Activated CD8-positive, alpha-beta memory T cell treated with anti-CD3 and anti-CD28 coated beads for 36 hours (primary cell): ENCODE data around the gene B3GNT3. TPM values are rescaled to one million over a fixed set of nuclear protein-coding genes. Genes with fewer than 3 reads are reported as not detected.

Experiments
- CTCF ChIA-PET: fragments of 350-600 bp; sonication (Branson Sonifier 250); formaldehyde crosslinking; loops from one replicate; lab custom pipeline; 2021; ENCODE audit warnings: antibody characterized with exemption; lab: Charles Lee
- POLR2A ChIA-PET: fragments of 350-600 bp; sonication (Branson Sonifier 250); formaldehyde crosslinking; loops from one replicate; lab custom pipeline; 2021; ENCODE audit warnings: antibody characterized with exemption; lab: Charles Lee
- total RNA-seq, 2 experiments: library from RNA; stranded (reverse); gene quantifications; one replicate each; pipeline ENCODE4 v1.2.3, GENCODE V29; 2021

Gene B3GNT3, protein sequence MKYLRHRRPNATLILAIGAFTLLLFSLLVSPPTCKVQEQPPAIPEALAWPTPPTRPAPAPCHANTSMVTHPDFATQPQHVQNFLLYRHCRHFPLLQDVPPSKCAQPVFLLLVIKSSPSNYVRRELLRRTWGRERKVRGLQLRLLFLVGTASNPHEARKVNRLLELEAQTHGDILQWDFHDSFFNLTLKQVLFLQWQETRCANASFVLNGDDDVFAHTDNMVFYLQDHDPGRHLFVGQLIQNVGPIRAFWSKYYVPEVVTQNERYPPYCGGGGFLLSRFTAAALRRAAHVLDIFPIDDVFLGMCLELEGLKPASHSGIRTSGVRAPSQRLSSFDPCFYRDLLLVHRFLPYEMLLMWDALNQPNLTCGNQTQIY
- total RNA-seq, result not detected

- CTCF ChIA-PET, result interaction anchor here (1.1 to 1.7 kb wide), 4 partner anchors 10 to 65 kb away, joined by 3 to 5 read pairs (median 3); partner anchors contain the start of gene RPL18A
- POLR2A ChIA-PET, result no interaction called here
Observed at GRCh38 chr19:17794731-17795494, at the start of gene B3GNT3. Gene B3GNT3, plus strand, starts transcription at chr19:17795138. Its CDS starts 12,670 bp downstream, at chr19:17807808.

GRCh38 chr19:17747205-17748098 lies 47.5 kb upstream of the B3GNT3 start:
- CTCF ChIA-PET, result interaction anchor here (1.0 to 1.7 kb wide), 5 partner anchors 27 to 141 kb away, joined by 3 to 6 read pairs (median 3); partner anchors contain the start of gene RPL18A
- POLR2A ChIA-PET, result interaction anchor here (0.5 to 1.2 kb wide), 2 partner anchors 28 to 112 kb away, joined by 3 read pairs; partner anchors contain the start of gene MAP1S

- ChIA-PET POLR2A (no interaction called here), CTCF (interaction anchor here (1.4 to 1.7 kb wide), 2 partner anchors 45 to 110 kb away, joined by 3 to 6 read pairs; partner anchors contain the start of gene RPL18A)
Observed at GRCh38 chr19:17748884-17749638, 45.9 kb upstream of the B3GNT3 start.

DNA sequence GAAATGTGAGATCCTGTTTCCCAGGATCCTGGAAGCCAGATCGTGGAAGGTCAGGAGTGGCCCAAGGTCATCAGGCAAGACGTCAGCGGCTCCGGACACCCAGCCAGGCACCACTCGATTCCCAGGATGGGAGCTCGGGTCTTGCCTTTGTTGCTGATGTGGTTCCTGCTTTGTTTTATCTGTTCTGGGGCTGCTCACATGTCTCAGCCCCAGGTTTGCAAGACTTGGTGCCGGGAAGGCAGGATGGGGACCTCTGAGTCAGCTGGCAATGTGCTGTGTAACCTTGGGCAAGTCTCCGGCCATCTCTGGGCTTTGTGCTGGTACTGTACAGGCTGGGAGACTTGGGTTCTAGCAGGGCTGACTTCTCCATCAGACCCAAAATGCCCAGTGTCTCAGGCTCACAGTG lies 45.0 kb upstream of the B3GNT3 start:
- ChIA-PET POLR2A (interaction anchor here (1.8 kb wide), 1 partner anchor 29 kb away, joined by 7 read pairs; no protein-coding TSS in a partner anchor), CTCF (interaction anchor here (0.7 kb wide), 1 partner anchor 333 kb away, joined by 3 read pairs; no protein-coding TSS in a partner anchor)

DNA sequence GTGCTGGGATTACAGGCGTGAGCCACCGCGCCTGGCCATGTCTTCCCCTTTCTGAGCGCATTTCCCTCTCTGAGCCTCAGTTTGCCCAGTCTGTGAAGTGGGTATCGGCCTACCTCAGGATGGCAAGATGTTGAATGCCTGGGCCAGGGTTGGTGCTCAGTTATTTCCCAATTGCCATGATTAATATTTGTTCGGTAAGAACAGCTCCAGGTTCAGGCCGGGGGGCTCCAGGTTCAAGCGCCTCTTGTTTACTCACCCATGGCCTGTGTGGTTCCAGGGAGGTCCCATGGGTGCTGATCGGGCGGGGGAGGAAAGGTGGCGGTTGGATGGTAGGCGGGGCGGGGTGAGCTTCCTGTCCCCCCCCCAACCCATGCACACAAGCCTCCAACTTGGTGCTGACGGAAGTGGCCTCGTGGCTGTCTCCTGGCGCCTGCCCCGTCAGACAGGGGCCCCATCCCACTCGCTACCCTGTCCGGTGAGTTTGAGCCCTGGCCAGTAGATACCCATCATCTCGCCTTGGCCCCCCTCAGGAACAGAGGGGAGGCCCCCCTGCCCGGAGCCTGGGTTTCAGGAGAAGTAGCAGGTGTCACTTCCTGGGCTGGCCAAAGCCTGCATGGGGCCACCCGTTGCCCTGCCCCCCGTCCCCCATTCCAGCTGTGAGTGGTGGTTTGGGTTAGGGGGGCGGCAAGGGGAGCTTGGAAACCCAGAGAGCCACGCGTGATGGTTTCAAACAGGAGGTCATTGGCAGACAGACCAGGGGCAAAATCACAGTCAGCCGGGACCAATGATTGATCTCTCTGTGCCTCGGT lies 43.6 kb upstream of the B3GNT3 start, which contains the start of gene FCHO1:
FCHO1 (plus strand) TSS at position 375 of the 809 bp plus-strand sequence. CDS start 3,688 bp downstream, outside the sequence.
- POLR2A ChIA-PET, result interaction anchor here (0.6 to 1.8 kb wide), 7 partner anchors 12 to 568 kb away, joined by 3 to 7 read pairs (median 3); no protein-coding TSS in a partner anchor
- CTCF ChIA-PET, result interaction anchor here (1.1 to 2.0 kb wide), 5 partner anchors 8 to 181 kb away, joined by 3 to 6 read pairs (median 3); partner anchors contain the start of genes CCDC124 and RPL18A

DNA sequence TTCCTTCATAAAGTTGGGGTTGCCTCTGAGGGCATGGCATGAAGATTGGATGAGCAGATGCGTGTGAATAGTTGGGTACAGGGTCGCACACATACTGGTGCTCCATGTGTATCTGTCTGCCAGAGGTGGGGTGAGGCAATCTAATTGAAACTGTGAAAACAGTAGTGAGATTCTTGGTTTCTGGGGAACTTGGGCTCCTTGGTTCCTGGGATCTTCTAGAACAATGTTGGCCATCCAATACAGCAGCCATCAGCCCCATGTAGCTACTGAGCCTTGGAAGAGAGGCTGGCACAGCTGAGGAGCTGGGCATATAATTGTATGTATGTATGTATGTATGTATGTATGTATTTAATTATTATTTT lies 43.0 kb upstream of the B3GNT3 start:
- ChIA-PET POLR2A (interaction anchor here (0.6 kb wide), 1 partner anchor 130 kb away, joined by 3 read pairs; no protein-coding TSS in a partner anchor), CTCF (interaction anchor here (0.7 to 2.0 kb wide), 7 partner anchors 9 to 181 kb away, joined by 3 to 6 read pairs (median 3); partner anchors contain the start of genes CCDC124 and RPL18A)

DNA sequence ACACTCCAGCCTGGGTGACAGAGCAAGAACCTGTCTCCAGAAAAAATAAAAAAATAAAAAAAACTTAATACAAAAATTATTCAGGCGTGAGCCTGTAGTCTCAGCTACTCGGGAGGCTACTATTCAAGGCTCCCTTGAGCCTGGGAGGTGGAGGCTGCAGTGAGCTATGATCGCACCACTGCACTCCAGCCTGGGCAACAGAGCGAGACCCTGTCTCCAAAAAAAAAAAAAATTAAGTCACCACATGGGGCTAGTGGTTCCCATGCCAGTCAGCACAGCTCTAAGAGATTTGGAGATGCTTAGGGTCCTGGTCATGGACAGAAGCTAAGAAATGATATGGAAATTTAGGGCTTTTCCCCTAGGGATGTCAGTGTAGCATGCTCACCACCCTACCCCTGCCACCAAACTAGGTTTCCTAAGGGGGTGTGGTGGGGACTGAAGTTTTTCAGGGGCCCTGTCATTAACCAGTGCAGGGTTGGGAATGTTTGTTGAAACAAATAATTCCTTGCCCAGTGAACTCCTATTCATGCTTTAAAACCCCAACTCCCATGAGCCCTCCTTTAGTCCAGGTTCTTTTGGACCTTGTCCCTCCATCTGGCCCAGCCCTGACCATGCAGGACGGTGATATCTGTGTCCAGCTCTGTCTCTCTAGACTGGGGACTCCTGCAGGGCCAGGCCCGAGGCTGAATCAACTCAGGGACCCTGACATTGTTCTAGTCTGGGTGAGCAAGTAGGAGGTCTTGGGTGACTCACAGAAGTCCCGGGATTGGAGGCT lies 41.9 kb upstream of the B3GNT3 start:
- POLR2A ChIA-PET, result interaction anchor here (0.7 kb wide), 1 partner anchor 100 kb away, joined by 5 read pairs; no protein-coding TSS in a partner anchor
- CTCF ChIA-PET, result interaction anchor here (0.9 to 2.0 kb wide), 4 partner anchors 10 to 106 kb away, joined by 3 to 5 read pairs (median 4); partner anchors contain the start of gene RPL18A

DNA sequence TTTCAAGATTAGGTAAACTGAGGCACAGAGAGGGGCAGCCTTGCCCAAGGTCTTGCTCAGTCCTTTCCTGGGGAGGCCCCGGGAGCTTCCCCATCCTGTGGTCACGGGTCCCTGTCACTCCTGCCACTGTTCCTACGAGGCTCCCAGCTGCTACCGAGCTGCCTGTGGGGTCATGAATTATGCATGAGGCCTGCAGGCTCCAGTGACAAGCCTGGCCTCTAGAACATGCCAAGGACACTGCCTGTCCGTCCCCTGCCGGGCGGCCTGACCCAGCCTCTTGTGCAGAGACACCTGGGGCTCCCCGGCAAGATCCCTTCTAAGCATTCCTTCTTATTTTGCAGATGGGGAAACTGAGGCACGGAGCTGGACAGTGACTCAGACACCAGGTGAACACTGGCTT lies 41.0 kb upstream of the B3GNT3 start:
- CTCF ChIA-PET, result interaction anchor here (0.6 to 1.5 kb wide), 4 partner anchors 12 to 148 kb away, joined by 3 to 5 read pairs (median 4); no protein-coding TSS in a partner anchor
- POLR2A ChIA-PET, result no interaction called here

DNA sequence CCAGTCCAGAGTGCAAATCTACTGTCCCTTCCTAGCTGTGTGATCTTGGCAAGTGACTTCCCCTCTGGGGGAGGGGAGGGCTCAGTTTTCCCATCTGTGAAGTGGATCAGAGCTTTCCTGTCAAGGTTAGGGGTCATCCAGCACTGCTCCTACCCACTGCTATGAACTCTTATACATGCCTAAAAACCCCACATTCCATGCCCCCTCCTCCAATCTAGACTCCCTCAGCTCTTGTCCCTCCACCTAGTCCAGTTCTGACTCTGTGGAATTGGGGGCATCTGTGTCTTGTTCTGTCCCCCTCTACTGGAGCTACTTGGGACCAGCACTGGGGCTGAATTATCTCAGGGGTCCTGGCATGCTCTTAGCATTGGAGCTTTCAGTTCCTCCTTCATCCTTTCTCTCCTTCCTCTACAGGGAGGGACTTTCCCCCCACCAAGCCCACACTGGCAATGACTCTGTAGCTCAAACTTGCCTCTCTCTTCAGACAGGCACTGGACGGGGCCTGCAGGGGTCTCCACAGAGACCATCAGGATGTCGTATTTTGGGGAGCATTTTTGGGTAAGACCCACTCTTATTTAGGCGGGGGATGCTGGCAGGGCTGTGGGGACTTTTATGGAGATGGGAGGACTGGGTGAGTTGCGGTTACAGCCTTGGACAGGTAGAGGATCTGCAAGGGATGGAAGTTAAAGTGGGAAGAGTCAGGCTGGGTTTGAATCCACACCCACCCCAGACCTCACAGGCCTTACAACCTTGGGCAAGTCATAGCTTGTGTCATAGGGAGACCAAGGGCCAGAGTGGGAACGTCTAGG lies 40.1 kb upstream of the B3GNT3 start:
- POLR2A ChIA-PET, result interaction anchor here (0.5 kb wide), 1 partner anchor 18 kb away, joined by 7 read pairs; no protein-coding TSS in a partner anchor
- CTCF ChIA-PET, result interaction anchor here (0.6 to 1.5 kb wide), 3 partner anchors 13 to 52 kb away, joined by 3 to 5 read pairs (median 5); no protein-coding TSS in a partner anchor

DNA sequence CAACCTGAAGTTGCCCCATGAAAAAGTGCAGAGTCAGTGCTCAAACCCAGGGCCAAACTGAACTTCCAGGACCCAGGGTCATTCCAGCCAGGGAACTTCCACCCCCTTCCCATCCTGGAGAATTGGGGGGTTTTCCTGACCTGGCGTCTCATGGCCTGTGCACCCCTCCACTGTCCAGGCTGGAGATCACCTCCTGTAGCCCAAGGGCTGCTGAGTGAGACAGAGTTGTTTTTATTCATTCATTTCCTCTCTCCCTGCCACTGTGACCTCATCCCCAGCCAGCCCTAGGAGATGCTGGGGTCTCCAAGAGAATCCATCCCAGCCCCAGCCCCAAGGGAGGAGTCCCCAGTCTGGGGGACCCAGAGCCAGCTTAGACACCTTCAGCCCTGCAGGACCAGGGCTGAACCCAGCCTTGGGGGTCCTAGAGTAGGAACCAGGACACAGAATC lies 39.5 kb upstream of the B3GNT3 start:
- CTCF ChIA-PET, result interaction anchor here (1.4 kb wide), 1 partner anchor 39 kb away, joined by 5 read pairs; no protein-coding TSS in a partner anchor
- POLR2A ChIA-PET, result no interaction called here

- ChIA-PET CTCF (no interaction called here), POLR2A (interaction anchor here (1.0 kb wide), 1 partner anchor 103 kb away, joined by 6 read pairs; no protein-coding TSS in a partner anchor)
Observed at GRCh38 chr19:17755977-17756670, 38.8 kb upstream of the B3GNT3 start.

DNA sequence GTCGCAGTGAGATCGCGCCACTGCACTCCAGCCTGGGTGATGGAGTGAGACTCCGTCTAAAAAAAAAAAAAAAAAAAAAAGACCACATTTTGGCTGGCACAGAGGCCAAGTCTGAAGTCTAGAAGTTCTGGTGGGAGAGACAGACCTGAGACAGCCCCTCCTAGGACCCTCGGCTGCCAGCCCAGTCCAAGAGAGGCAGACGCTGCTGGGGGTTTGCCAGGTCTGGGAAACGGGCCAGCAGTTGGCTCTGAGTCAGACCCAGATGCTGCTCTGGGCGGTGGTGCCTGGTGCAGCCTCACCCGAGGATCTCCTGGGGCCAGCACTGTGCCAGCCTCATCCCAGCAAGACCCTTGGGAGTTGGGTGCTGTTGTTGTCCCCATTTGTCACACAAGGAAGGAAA lies 37.8 kb upstream of the B3GNT3 start:
- POLR2A ChIA-PET, result interaction anchor here (1.0 kb wide), 1 partner anchor 102 kb away, joined by 6 read pairs; no protein-coding TSS in a partner anchor
- CTCF ChIA-PET, result interaction anchor here (0.7 kb wide), 2 partner anchors 12 to 1265 kb away, joined by 3 to 4 read pairs; no protein-coding TSS in a partner anchor

- POLR2A ChIA-PET, result interaction anchor here (0.6 kb wide), 1 partner anchor 308 kb away, joined by 13 read pairs; no protein-coding TSS in a partner anchor
- CTCF ChIA-PET, result no interaction called here
Observed at GRCh38 chr19:17758515-17758914, 36.4 kb upstream of the B3GNT3 start.

GRCh38 chr19:17761148-17761547 lies 33.8 kb upstream of the B3GNT3 start:
- ChIA-PET POLR2A (no interaction called here), CTCF (no interaction called here)
